Germinal center (tissue), 1 donor: ENCODE data around the gene EXTL1.
A peak's percentile ranks its signal among the peaks of the same experiment; 100 is the strongest.

Source experiments
- DNase-seq: peaks from one replicate; pipeline ENCODE4 v3.0.0; 2012; ENCODE audit warnings: mixed read lengths, low spot score

Gene EXTL1

DNA sequence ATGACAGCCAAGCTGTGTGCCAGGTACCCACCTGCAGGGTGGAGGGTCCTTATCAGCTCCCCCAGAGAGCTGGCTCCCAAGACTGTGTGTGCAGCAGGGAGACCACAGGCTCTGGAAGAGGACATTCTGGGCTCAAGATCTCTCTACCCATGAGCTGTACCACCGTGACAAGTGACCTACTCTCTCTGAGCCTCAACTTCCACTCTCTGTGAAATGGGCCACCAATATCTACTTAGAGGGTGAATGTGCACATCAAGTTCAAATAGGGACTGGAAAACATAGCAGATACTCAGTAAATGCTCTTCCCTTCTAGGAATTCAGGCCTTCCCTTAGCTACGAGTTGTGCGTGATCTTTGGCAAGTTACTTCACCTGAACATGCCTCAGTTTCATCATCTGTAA is 22.8 kb downstream of the EXTL1 start:
- no peak for DNase-seq

DNA sequence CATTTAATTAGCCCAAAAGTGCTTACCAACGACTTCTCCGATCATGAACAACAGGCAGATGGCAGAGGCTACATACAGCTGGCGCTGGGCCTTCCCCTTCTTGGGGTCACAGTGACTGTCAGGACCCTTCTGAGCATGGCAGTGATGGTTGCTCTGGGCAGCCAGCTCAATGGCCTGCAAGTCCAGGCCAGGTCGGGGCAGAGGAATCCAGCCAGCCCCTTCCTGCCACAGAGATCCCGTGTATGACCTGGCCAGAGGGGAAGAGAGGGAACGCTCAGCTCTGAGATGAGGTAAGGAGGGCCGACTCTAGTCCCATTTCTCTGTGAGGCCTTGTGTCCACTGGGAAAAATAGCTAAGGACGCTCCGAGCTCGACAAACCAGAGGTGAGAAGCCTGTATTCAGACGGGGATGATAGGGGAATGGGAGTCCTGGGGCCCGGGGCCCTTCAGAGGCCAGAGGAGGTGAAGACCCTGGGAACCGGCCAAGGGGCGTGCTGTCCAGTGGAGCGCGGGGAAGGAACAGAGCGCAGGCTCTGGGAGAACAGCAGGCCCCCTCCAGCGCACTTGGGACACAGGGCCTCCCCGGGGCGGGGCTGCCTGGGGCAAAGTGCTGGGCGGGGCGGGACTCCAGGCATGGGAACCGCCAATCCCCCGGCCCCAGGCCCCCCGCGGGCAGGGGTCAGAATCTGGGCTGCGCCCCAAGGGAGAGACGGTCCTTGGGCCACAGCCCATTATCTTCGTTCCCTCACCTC is 23.6 kb downstream of the EXTL1 start:
- no peak for DNase-seq

DNA sequence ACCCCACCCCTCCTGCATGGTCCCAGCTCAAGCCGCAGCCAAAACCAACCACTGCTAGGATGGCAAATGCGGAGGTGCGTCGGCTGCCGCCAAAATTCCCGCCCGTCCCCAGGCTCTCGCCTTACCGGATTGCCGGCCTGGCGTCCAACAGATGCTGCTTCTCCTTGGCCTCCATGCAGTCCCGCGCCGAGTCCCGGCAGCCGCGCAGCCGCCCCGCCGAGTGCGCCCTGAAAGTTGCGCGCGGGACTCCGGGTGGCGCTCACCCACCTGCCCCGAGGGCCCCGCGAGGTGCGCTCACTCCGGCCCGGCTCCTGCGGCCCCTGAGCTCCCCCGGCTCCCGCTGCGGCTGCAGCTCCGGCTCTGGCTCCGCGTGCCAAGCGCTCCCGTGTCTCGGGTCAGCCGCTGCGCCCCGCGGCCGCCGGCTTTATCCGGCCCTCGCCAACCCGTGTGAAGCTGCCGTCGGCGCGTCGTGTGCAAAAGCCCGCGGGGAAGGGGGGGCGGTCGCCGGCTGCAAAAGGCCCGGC is 24.2 kb downstream of the EXTL1 start, which contains the start of gene SLC30A2:
Gene SLC30A2, minus strand, starts transcription at position 397 of the 524 bp plus-strand sequence. Its CDS starts 222 bp downstream, at position 175.
- no peak for DNase-seq

DNA sequence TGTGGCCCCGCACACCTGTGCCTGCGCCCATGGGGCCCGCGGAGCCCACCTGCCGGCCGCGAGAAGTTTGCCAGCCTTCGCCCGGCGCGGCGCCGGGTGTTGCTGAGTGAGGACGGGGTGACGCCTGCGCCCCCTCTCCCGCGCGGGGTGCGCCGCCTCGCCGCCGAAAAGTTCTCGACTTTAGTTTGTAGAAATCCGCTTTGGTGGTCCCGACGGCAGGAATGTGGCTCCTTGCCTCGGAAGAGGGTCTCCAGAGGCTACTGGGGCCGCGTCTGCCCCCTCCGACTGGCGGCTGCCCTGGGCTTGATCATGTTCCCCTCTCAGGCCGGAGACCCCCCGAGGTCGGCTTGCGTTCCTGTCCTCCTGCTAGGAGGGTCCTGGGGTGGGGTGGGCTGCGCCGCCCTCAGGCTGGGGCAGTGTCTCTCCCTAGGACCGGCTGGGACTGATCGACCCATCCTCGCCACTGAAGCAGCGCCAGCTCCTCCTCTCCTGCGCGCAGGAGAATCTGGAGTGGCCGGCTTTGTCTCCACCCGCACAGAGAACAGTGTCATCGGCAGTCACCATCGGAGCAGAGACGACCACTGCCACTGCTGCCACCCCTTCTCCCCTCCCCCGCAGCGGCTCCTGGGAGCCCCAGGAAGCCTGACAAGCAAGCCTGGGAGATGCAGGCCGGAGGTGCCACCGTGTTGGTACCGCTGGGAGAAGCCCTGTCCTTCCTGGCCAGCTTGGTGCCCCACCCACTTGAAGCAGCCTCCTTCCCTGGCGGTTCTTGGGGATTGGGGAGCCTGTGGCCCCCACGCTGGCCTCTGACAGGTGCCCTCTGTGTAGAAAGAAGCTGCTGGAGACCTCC is 24.9 kb downstream of the EXTL1 start:
- DNase-seq, result peak; percentile 22

- no peak for DNase-seq
Measured at GRCh38 chr1:26047278-26047874, 25.8 kb downstream of the EXTL1 start.

DNA sequence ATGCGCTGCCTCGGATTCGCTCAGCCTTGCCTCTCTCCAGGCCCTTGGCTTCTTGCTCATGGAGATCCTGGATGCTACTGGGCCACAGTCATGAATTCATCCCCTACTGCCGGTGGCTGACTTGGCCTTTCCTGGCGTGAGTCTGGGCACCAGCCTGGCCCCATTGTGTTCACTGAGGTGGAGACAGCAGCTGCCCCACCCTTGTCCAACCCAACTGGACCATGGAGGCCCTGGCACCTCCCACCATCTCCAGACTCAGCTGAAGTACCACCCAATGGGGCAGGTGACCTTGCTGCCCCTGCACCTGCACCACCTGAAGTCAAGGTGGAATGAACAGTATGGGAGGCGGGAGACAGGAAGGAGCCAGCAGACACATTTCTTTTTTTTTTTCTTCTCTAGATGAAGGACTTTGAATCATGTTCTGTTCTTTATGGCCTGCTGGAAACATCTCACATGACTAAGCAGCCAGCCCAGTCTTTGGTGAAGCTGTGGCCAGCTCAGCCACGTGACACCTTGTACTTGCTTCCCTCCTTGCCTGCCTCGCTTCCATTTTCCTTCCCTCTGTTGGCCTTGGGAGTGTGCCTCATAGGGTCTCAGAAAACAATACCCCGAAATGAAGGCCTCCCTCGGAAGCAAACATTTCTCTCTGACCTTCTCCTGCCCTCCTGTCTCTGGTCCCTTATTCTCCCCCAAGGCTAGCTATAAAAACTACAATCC is 28.1 kb downstream of the EXTL1 start:
- no peak for DNase-seq

GRCh38 chr1:26050248-26050640 is 28.7 kb downstream of the EXTL1 start:
- DNase-seq, result no peak

DNA sequence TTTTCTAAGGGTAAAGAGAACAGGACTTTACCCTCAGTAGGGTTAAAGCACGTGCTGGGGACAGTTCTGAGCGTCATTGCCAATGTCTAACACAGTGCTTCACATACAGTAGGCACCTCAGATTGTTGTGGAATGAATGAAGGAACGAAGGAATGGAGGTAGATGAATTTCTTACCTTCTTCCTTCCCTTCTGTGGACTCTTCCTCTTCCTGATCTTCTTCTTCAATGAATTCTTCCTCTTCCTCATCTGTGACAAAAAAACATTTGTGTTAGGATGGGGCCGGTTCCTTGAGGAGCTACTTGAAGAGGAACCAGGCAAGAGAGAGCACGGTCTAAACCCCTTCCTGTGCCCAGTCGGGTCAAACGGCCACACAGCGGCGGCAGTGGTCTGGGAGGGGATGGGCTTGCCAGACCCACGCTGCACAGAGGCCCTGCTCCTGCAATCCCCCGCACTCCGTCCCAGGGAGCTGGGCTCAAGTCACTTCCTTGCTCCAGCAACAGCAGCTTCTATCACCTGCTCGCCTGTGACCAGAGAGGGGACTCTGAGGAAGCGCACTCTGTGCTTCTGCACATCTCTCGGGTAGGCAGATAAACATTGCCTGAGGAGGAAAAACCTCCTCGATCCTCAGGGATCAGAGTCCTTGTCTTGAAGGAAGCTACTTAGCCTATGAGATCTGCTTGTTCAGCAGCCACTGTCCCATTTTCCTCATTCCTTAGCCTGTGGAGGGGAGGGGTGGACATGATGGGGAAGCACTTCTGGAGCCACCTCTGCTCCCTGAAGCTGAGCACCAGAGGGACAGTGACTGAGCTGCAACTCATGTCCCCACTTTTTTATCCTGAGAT is 32.4 kb downstream of the EXTL1 start:
- no peak for DNase-seq

GRCh38 chr1:26055041-26055440 is 33.5 kb downstream of the EXTL1 start:
- DNase-seq, result no peak

DNA sequence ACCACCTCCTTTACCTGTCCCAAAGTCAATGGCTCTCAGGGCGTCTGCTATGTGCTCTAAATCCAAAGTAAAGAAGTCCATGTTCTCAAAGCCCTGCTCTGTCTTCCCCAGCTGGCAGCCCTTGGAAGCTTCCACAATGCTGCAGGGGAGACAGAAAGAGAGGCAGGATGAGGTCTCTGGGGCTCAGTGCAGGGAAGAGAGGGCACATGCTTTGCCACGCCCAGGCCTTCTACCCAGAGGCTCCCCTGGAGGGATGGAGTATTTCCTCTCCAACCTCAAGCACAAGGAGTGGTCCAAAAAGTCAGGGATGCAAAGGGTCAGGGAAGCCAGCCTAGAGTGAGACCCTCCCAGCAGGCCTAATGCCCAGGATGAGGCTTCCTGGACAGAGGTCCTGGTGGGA is 35.6 kb downstream of the EXTL1 start:
- no peak for DNase-seq

- no peak for DNase-seq
Measured at GRCh38 chr1:26058052-26058595, 36.5 kb downstream of the EXTL1 start.

DNA sequence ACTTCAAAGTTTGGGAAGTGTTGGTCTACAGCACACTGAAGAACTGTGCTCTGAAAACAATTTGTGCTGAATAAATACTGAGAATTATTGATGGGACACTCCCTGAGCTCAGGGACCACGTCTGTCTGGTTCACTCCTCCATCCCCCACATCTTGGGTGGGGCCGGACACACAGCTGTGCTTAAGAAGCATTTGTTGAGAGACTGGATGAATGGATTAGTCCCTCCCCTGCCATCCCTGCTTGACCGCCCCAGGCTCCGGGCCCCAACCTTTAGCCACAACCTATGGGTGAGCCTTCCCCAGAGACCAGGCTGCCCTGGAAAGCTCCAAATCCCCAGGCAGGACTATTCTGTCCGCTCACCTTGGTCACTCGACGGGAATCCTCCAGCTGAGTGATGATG is 38.3 kb downstream of the EXTL1 start:
- DNase-seq, result no peak

DNA sequence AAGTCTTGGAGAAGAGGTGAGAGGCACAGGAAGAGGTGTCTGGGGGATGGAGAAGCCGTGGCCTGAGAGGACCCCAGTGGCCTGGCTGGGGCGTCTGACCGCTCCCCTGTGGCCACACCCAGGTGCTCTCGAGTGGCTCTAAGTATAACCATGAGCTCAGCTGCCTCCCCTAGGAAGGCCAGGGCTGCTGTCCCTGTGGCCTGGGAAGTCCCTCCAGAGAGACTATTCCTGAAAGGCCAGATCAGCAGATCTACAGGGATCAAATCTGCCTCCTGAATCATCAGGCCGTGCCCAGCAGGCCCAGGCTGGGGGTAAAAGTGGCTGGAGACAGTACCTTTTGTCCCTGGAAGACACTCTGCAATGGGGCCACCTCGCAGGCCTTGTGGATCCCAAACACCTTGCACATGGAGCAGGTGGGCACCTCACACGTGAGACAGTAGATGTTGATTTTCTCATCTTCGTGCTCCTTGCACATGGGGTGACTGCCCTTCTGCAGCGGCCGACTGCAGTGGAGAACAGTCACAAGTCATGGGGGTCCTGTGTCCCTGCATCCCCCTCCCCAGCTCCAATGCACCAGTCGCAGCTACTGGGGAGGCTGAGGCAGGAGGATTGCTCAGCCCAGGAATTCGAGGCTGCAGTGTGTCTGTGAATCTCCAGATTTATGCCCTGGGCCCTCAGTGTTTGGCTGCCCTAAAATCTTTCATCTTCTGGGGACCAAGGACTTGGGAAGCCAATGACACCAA is 39.4 kb downstream of the EXTL1 start:
- no peak for DNase-seq

DNA sequence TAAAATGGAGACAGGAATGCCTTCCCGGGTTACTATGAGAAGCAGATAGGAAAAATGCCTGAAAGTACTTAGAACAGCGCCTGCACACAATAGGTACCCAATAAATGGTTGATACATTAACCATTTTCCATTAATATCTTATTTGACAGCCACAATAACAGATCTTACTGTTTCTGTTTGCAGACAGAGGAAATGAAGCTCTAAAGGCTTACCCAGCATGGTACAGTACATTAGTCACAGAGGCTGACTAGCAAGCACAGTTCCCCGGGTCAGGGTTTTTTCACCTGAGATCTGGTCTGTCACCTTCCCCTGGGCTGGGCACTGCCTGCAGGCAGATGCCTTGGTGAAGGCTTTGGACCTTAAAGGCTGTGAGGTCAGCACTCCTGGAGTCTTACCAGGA is 43.0 kb downstream of the EXTL1 start:
- DNase-seq, result no peak

DNA sequence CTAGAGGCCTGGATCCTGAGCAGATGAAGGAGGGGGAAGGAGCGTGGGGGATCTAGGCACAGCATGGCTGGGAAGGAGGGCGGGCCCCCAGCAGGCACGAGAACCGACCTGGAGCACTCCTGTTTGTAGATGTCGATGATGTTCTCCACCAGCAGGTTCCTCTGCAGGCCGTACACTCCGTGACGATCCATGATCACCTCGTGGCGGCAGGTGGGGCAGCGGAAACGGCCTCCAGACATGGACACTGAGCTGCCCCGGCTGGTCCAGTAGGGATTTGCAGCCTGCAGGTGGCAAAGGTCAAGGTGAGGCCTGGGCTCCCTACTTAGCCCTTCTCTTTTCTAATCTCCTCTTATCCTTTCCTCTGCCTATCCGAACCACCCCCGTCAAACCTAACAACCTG is 44.6 kb downstream of the EXTL1 start:
- no peak for DNase-seq

DNA sequence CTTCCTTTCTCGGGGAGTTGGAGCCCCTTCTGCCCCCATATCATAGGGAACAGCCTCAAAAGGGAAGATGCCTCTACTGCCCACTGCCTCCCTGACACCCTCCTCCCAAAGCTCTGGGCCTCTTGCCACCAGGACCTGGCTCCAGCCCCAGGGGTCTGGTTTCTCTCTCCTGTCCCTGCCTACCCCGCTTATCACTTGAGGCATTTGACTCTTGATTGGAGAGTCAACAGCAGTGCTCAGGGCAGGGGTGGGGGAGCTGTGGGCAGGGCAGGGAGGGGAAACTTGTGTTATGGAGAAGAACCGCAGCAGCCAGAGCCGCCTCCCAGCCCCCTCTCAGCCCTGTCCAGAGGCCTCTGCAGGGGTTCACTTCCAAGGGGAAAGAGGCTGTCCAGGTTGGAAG is 45.3 kb downstream of the EXTL1 start:
- no peak for DNase-seq

DNA sequence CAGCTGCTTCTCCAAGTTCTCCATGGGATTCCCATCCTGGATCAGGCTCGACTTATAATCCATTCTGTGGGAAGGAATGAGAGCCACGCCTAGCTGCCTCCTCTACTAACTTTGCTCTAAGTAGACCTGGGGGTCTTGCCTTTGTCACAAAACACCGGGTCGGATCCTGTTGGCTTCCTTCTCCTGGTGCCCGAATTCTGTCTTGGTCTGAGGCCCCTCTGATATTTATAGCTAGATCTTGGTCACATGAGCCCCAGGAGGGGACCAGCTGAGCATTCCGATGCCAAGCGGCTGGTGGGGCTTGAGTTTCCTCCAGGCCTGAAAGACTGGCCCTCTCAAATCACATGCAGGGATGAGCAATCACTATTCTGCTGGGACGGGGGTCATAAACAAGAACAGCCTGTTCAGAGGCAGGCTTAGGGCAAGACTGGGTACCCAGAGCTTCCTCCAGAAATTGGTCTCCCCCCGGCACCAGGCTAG is 45.9 kb downstream of the EXTL1 start, which contains the start of gene TRIM63:
Gene TRIM63, minus strand, starts transcription at position 199 of the 480 bp plus-strand sequence. Its CDS starts 136 bp downstream, at position 63.
- DNase-seq, result no peak

DNA sequence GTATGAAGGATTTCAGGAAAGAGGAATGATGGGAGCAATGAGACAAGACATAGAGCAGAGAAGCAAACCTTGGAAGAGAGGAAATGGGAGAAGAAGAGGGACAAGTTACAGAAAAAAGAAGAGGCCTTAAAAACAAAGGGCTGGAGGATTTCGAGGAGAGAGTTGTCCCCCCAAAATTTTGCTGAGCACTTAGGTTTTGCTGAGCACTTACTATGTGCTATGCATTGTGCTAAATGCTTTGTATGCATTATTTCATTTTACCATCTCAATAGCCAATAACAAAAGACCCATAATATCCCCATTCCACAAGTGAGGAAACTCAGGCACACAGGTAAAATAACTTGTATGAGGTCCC is 48.3 kb downstream of the EXTL1 start:
- no peak for DNase-seq

GRCh38 chr1:26070296-26070962 is 48.9 kb downstream of the EXTL1 start:
- no peak for DNase-seq
